ENCODE results near the gene FURIN. TPM values are rescaled to one million over a fixed set of nuclear protein-coding genes. Genes with fewer than 3 reads are reported as not detected.
"Not testable (repeated sequence)": the region's sequence is repeated elsewhere in the genome, so short reads cannot be mapped to it uniquely, and the experiment has no call there.

FURIN gene
- total RNA-seq, 2 experiments from 2014 or later = 4.9 to 10.3 TPM

DNA sequence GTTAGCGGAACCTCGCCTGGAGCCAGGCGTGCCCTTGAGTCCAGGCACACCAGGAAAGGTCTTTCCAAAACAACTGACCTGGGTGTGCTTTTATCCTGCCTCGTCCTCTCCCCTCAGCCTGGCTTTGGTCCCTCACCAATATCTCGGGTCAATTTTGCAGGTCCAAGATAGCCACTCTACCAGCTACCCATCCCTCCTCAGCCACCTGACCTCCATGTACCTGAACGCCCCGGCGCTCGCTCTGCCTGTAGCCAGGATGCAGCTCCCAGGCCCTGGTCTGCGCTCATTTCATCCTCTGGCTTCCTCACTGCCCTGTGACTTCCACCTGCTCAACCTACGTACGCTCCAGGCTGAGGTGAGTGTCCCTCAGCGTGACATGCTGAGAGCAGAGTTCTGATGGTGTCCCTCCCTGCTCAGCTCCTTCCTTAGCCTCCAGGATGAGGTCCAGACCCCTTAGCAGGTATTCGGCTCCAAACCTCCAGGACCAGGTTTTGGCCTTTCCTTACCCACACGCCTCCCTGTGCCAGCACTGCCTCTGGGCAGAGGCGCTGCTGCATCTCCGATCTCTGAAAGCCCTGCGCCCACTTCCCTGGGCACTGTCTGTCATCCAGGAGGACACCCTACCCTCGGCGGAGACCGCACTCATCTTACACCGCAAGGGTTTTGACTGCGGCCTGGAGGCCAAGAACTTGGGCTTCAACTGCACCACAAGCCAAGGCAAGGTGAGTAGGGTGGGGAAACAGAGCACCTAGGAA is 49.8 kb downstream of the FURIN start:
- intact Hi-C loops (cut with micrococcal nuclease; ENCODE audit: unreplicated experiment) = no loop called here
- H3K4me3 ChIP-seq (ENCODE audit: low read depth, low read length, poor library complexity, severe bottlenecking) = no peak overlapping the region
- ChIA-PET CTCF (ENCODE audit: unreplicated experiment) (no interaction called here), POLR2A (interaction anchor here (0.6 to 1.4 kb wide), 3 partner anchors 12 to 134 kb away, joined by 3 read pairs; no protein-coding TSS in a partner anchor)
- no peak overlapping the region for H3K27ac ChIP-seq (ENCODE audit: low read depth, low read length, poor library complexity, severe bottlenecking)
- no peaks in the 10 kb centered on the region for H3K9me3 ChIP-seq (ENCODE audit: low read length)
- H3K9me2 ChIP-seq (ENCODE audit: insufficient read depth, low read length) = no peaks in the 10 kb centered on the region
- H3K79me2 ChIP-seq (ENCODE audit: insufficient read depth, low read depth, low read length) = no peaks in the 10 kb centered on the region
- no peaks in the 10 kb centered on the region for H4K20me1 ChIP-seq (ENCODE audit: insufficient read depth, low read length)
- H3K36me3 ChIP-seq (ENCODE audit: insufficient read depth, low read length) = no peaks in the 10 kb centered on the region
- no peak overlapping the region for H3K4me2 ChIP-seq (ENCODE audit: low read length)
- DNase-seq (ENCODE audit: low spot score) = no peak
- no peak for TF ChIP-seq EZH2phosphoT487 (IDR thresholded peaks at IDR 0.05; ENCODE audit: borderline replicate concordance, low read depth, low read length)
- TF ChIP-seq, protein P1, sequence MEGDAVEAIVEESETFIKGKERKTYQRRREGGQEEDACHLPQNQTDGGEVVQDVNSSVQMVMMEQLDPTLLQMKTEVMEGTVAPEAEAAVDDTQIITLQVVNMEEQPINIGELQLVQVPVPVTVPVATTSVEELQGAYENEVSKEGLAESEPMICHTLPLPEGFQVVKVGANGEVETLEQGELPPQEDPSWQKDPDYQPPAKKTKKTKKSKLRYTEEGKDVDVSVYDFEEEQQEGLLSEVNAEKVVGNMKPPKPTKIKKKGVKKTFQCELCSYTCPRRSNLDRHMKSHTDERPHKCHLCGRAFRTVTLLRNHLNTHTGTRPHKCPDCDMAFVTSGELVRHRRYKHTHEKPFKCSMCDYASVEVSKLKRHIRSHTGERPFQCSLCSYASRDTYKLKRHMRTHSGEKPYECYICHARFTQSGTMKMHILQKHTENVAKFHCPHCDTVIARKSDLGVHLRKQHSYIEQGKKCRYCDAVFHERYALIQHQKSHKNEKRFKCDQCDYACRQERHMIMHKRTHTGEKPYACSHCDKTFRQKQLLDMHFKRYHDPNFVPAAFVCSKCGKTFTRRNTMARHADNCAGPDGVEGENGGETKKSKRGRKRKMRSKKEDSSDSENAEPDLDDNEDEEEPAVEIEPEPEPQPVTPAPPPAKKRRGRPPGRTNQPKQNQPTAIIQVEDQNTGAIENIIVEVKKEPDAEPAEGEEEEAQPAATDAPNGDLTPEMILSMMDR (conservative IDR thresholded peaks at IDR 0.05; ENCODE audit: low read length) = no peak
- no peak overlapping the region for H2AFZ ChIP-seq (ENCODE audit: low read length)
- H3K4me1 ChIP-seq (ENCODE audit: insufficient read depth, low read length, poor library complexity, severe bottlenecking) = peaks cover 24% of the 10 kb centered on the region
- BruUV-seq (replicated peaks) = no TSS peak

- CTCF ChIA-PET (ENCODE audit: unreplicated experiment) = no interaction called here
- Histone ChIP-seq H2AFZ (ENCODE audit: low read length) (no peak overlapping the region), H3K79me2 (ENCODE audit: insufficient read depth, low read depth, low read length) (no peaks in the 10 kb centered on the region), H4K20me1 (ENCODE audit: insufficient read depth, low read length) (no peaks in the 10 kb centered on the region), H3K27ac (ENCODE audit: low read depth, low read length, poor library complexity, severe bottlenecking) (no peak overlapping the region), H3K4me3 (ENCODE audit: low read depth, low read length, poor library complexity, severe bottlenecking) (no peak overlapping the region), H3K9me3 (ENCODE audit: low read length) (no peaks in the 10 kb centered on the region), H3K4me1 (ENCODE audit: insufficient read depth, low read length, poor library complexity, severe bottlenecking) (peaks cover 24% of the 10 kb centered on the region), H3K36me3 (ENCODE audit: insufficient read depth, low read length) (no peaks in the 10 kb centered on the region), H3K4me2 (ENCODE audit: low read length) (no peak overlapping the region), H3K9me2 (ENCODE audit: insufficient read depth, low read length) (no peaks in the 10 kb centered on the region)
- no peak for TF ChIP-seq EZH2phosphoT487 (IDR thresholded peaks at IDR 0.05; ENCODE audit: borderline replicate concordance, low read depth, low read length)
- TF ChIP-seq, protein P1 (conservative IDR thresholded peaks at IDR 0.05; ENCODE audit: low read length) = no peak
- POLR2A ChIA-PET = interaction anchor here (1.2 kb wide), 1 partner anchor 13 kb away, joined by 3 read pairs; no protein-coding TSS in a partner anchor
- no peak for DNase-seq (ENCODE audit: low spot score)
- intact Hi-C loops (cut with micrococcal nuclease; ENCODE audit: unreplicated experiment) = no loop called here
- BruUV-seq (replicated peaks) = no TSS peak
These were observed 50.4 kb downstream of the FURIN start for GRCh38 chr15:90918835-90919234.

GRCh38 chr15:90921887-90922286 is 53.5 kb downstream of the FURIN start:
- Histone ChIP-seq H3K4me2 (ENCODE audit: low read length) (no peak overlapping the region), H3K36me3 (ENCODE audit: insufficient read depth, low read length) (no peaks in the 10 kb centered on the region), H3K27ac (ENCODE audit: low read depth, low read length, poor library complexity, severe bottlenecking) (no peak overlapping the region), H3K4me1 (ENCODE audit: insufficient read depth, low read length, poor library complexity, severe bottlenecking) (peaks cover under 1% of the 10 kb centered on the region), H2AFZ (ENCODE audit: low read length) (no peak overlapping the region), H3K79me2 (ENCODE audit: insufficient read depth, low read depth, low read length) (no peaks in the 10 kb centered on the region), H3K4me3 (ENCODE audit: low read depth, low read length, poor library complexity, severe bottlenecking) (no peak overlapping the region), H4K20me1 (ENCODE audit: insufficient read depth, low read length) (no peaks in the 10 kb centered on the region), H3K9me2 (ENCODE audit: insufficient read depth, low read length) (no peaks in the 10 kb centered on the region), H3K9me3 (ENCODE audit: low read length) (no peaks in the 10 kb centered on the region)
- no peak for DNase-seq (ENCODE audit: low spot score)
- POLR2A ChIA-PET = interaction anchor here (0.6 to 1.4 kb wide), 2 partner anchors 10 to 665 kb away, joined by 3 to 7 read pairs; partner anchors contain the start of gene HDDC3
- BruUV-seq (replicated peaks) = no TSS peak
- intact Hi-C loops (cut with micrococcal nuclease; ENCODE audit: unreplicated experiment) = no loop called here
- CTCF ChIA-PET (ENCODE audit: unreplicated experiment) = no interaction called here
- no peak for TF ChIP-seq EZH2phosphoT487 (IDR thresholded peaks at IDR 0.05; ENCODE audit: borderline replicate concordance, low read depth, low read length)
- TF ChIP-seq, protein P1 (conservative IDR thresholded peaks at IDR 0.05; ENCODE audit: low read length) = no peak

DNA sequence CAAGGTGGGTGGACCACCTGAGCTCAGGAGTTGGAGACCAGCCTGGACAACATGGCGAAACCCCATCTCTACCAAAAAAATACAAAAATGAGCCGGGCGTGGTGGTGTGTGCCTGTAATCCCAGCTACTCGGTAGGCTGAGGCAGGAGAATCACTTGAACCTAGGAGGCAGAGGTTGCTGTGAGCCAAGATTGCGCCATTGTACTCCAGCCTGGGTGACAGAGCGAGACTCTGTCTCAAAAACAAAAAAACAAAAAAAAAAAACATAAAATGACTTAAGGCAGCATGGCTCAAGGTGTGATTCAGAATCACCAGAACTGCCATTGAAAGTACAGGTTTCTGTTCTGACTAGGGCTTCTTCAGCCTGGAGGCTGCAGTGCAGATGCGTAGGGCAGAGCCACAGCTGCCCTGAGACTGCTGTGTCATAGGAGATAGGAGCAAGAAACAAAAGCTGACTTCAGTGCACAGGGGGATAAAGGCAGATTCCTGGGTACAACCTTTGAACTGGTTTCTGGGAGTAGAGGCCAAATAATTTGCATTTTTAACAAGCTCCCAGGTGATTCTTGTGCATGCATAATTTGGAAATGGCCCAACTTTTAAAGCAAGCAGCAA is 54.4 kb downstream of the FURIN start:
- H3K9me3 ChIP-seq (ENCODE audit: low read length); H3K4me3 ChIP-seq (ENCODE audit: low read depth, low read length, poor library complexity, severe bottlenecking); CTCF ChIA-PET (ENCODE audit: unreplicated experiment); BruUV-seq (replicated peaks); intact Hi-C loops (cut with micrococcal nuclease; ENCODE audit: unreplicated experiment); H3K9me2 ChIP-seq (ENCODE audit: insufficient read depth, low read length); H4K20me1 ChIP-seq (ENCODE audit: insufficient read depth, low read length); H3K36me3 ChIP-seq (ENCODE audit: insufficient read depth, low read length); H3K79me2 ChIP-seq (ENCODE audit: insufficient read depth, low read depth, low read length); H3K4me1 ChIP-seq (ENCODE audit: insufficient read depth, low read length, poor library complexity, severe bottlenecking); H3K4me2 ChIP-seq (ENCODE audit: low read length); H3K27ac ChIP-seq (ENCODE audit: low read depth, low read length, poor library complexity, severe bottlenecking); H2AFZ ChIP-seq (ENCODE audit: low read length); DNase-seq (ENCODE audit: low spot score): not testable (repeated sequence)
- POLR2A ChIA-PET = interaction anchor here (0.6 to 1.4 kb wide), 3 partner anchors 10 to 153 kb away, joined by 3 to 7 read pairs (median 3); partner anchors contain the start of gene HDDC3
